Measurements from ENCODE around the gene KLHL29. TPM values are rescaled to one million over a fixed set of nuclear protein-coding genes. Genes with fewer than 3 reads are reported as not detected.

Gene KLHL29
- polyA plus RNA-seq, 6 donors from 2014 or later = 0.08 to 0.50 (median 0.28) TPM; not detected in 2

GRCh38 chr2:23377771-23378170, 7.2 kb upstream of the KLHL29 start:
- H3K9me3 Mint-ChIP-seq = peaks cover 0 to 6% (median 3%) of the 10 kb centered on the region in 7 donors
- no peaks in the 10 kb centered on the region for H3K36me3 Mint-ChIP-seq
- DNase-seq (no peak), ATAC-seq (ENCODE audit: low read depth in 2 of 2) (no peak)
- no peak overlapping the region for H3K27ac Mint-ChIP-seq
- peaks cover 19 to 54% (median 46%) of the 10 kb centered on the region in 3 donors for H3K27me3 Mint-ChIP-seq
- no peak overlapping the region for H3K4me3 Mint-ChIP-seq
- peaks cover 10 to 27% (median 15%) of the 10 kb centered on the region in 3 donors for H3K4me1 Mint-ChIP-seq

- peaks cover 0 to 8% (median 2%) of the 10 kb centered on the region in 7 donors for H3K9me3 Mint-ChIP-seq
- H3K4me3 Mint-ChIP-seq = no peak overlapping the region
- peaks cover 10 to 27% (median 15%) of the 10 kb centered on the region in 3 donors for H3K4me1 Mint-ChIP-seq
- H3K27ac Mint-ChIP-seq = no peak overlapping the region
- peaks cover 22 to 60% (median 52%) of the 10 kb centered on the region in 3 donors for H3K27me3 Mint-ChIP-seq
- no peaks in the 10 kb centered on the region for H3K36me3 Mint-ChIP-seq
- ATAC-seq (ENCODE audit: low read depth in 2 of 2) (no peak), DNase-seq (no peak)
These were observed 6.5 kb upstream of the KLHL29 start for GRCh38 chr2:23378496-23378895.

- ATAC-seq (ENCODE audit: low read depth in 2 of 2) = no peak
- peaks cover 26 to 61% (median 52%) of the 10 kb centered on the region in 3 donors for H3K27me3 Mint-ChIP-seq
- H3K4me1 Mint-ChIP-seq = peaks cover 13 to 30% (median 18%) of the 10 kb centered on the region in 3 donors
- no peak overlapping the region for H3K27ac Mint-ChIP-seq
- H3K36me3 Mint-ChIP-seq = peaks cover 0 to 4% of the 10 kb centered on the region in 2 donors
- no peak for DNase-seq
- H3K4me3 Mint-ChIP-seq = no peak overlapping the region
- H3K9me3 Mint-ChIP-seq = peaks cover 0 to 8% (median 2%) of the 10 kb centered on the region in 7 donors
These were observed 5.7 kb upstream of the KLHL29 start for GRCh38 chr2:23379220-23379695.

GRCh38 chr2:23380562-23381065, 4.4 kb upstream of the KLHL29 start:
- Mint-ChIP-seq H3K4me1 (peaks cover 17 to 34% (median 21%) of the 10 kb centered on the region in 3 donors), H3K36me3 (peaks cover 0 to 8% of the 10 kb centered on the region in 2 donors), H3K4me3 (peak overlapping the region; percentile 9 to 83 (median 57)), H3K27ac (peak overlapping the region in 5 of 6 donors; percentile 36 to 95 (median 71)), H3K9me3 (peaks cover 0 to 8% (median 0%) of the 10 kb centered on the region in 7 donors), H3K27me3 (peaks cover 29 to 53% (median 43%) of the 10 kb centered on the region in 3 donors)
- peak; percentile 16 to 37 for ATAC-seq (ENCODE audit: low read depth in 2 of 2)
- no peak for DNase-seq

GRCh38 chr2:23381084-23381483, 3.9 kb upstream of the KLHL29 start:
- Mint-ChIP-seq H3K36me3 (peaks cover 0 to 8% of the 10 kb centered on the region in 2 donors), H3K27ac (peak overlapping the region in 3 of 6 donors; percentile 43 to 95 (median 71)), H3K27me3 (peaks cover 26 to 51% (median 44%) of the 10 kb centered on the region in 3 donors), H3K4me3 (peak overlapping the region; percentile 9 to 83 (median 57)), H3K4me1 (peaks cover 18 to 34% (median 21%) of the 10 kb centered on the region in 3 donors), H3K9me3 (peaks cover 0 to 8% (median 0%) of the 10 kb centered on the region in 7 donors)
- DNase-seq (no peak), ATAC-seq (ENCODE audit: low read depth in 2 of 2) (no peak)

GRCh38 chr2:23381485-23381884, 3.5 kb upstream of the KLHL29 start:
- peaks cover 22 to 37% (median 25%) of the 10 kb centered on the region in 3 donors for H3K4me1 Mint-ChIP-seq
- H3K36me3 Mint-ChIP-seq = peaks cover 0 to 8% of the 10 kb centered on the region in 2 donors
- peaks cover 0 to 5% (median 0%) of the 10 kb centered on the region in 7 donors for H3K9me3 Mint-ChIP-seq
- ATAC-seq (ENCODE audit: low read depth in 2 of 2) (no peak), DNase-seq (no peak)
- peak overlapping the region in 2 of 6 donors; percentile 1 to 71 for H3K27ac Mint-ChIP-seq
- H3K4me3 Mint-ChIP-seq = peak overlapping the region in 2 of 8 donors; percentile 5 to 9
- peaks cover 30 to 51% (median 44%) of the 10 kb centered on the region in 3 donors for H3K27me3 Mint-ChIP-seq

GRCh38 chr2:23383100-23383499, 1.9 kb upstream of the KLHL29 start:
- Mint-ChIP-seq H3K27me3 (peaks cover 38 to 52% (median 49%) of the 10 kb centered on the region in 3 donors), H3K4me1 (peaks cover 23 to 41% (median 26%) of the 10 kb centered on the region in 3 donors), H3K36me3 (peaks cover 0 to 8% of the 10 kb centered on the region in 2 donors), H3K27ac (peak overlapping the region in 1 of 6 donors; percentile 49), H3K9me3 (peaks cover 0 to 5% (median 0%) of the 10 kb centered on the region in 7 donors), H3K4me3 (peak overlapping the region in 4 of 8 donors; percentile 19 to 94 (median 72))
- ATAC-seq (ENCODE audit: low read depth in 2 of 2) = no peak
- no peak for DNase-seq

- no peak for DNase-seq
- Mint-ChIP-seq H3K4me1 (peaks cover 21 to 31% (median 24%) of the 10 kb centered on the region in 3 donors), H3K36me3 (peaks cover 0 to 8% of the 10 kb centered on the region in 2 donors), H3K9me3 (peaks cover 0 to 5% (median 0%) of the 10 kb centered on the region in 7 donors), H3K4me3 (peak overlapping the region in 3 of 8 donors; percentile 49 to 78 (median 74)), H3K27ac (no peak overlapping the region), H3K27me3 (peaks cover 56 to 73% (median 69%) of the 10 kb centered on the region in 3 donors)
- ATAC-seq (ENCODE audit: low read depth in 2 of 2) = peak; percentile 50 to 52
These were observed 370 bp downstream of the KLHL29 start for GRCh38 chr2:23385351-23385747.

GRCh38 chr2:23385748-23386338, 864 bp downstream of the KLHL29 start:
- peak; percentile 12 to 13 for ATAC-seq (ENCODE audit: low read depth in 2 of 2)
- H3K27ac Mint-ChIP-seq = no peak overlapping the region
- peaks cover 0 to 5% (median 0%) of the 10 kb centered on the region in 7 donors for H3K9me3 Mint-ChIP-seq
- peaks cover 16 to 30% (median 19%) of the 10 kb centered on the region in 3 donors for H3K4me1 Mint-ChIP-seq
- peaks cover 0 to 8% of the 10 kb centered on the region in 2 donors for H3K36me3 Mint-ChIP-seq
- H3K4me3 Mint-ChIP-seq = peak overlapping the region; percentile 66 to 91 (median 84)
- no peak for DNase-seq
- H3K27me3 Mint-ChIP-seq = peaks cover 55 to 72% (median 67%) of the 10 kb centered on the region in 3 donors

GRCh38 chr2:23386339-23387220, 1.6 kb downstream of the KLHL29 start:
- peak overlapping the region in 1 of 6 donors; percentile 38 for H3K27ac Mint-ChIP-seq
- peaks cover 11 to 25% (median 13%) of the 10 kb centered on the region in 3 donors for H3K4me1 Mint-ChIP-seq
- H3K36me3 Mint-ChIP-seq = peaks cover 0 to 8% of the 10 kb centered on the region in 2 donors
- no peak for DNase-seq
- ATAC-seq (ENCODE audit: low read depth in 2 of 2) = peak; percentile 11 to 16
- H3K9me3 Mint-ChIP-seq = peaks cover 0 to 5% (median 0%) of the 10 kb centered on the region in 7 donors
- peak overlapping the region; percentile 66 to 91 (median 84) for H3K4me3 Mint-ChIP-seq
- H3K27me3 Mint-ChIP-seq = peaks cover 53 to 75% (median 71%) of the 10 kb centered on the region in 3 donors

- peaks cover 0 to 8% of the 10 kb centered on the region in 2 donors for H3K36me3 Mint-ChIP-seq
- peaks cover 57 to 78% (median 74%) of the 10 kb centered on the region in 3 donors for H3K27me3 Mint-ChIP-seq
- H3K4me3 Mint-ChIP-seq = peak overlapping the region; percentile 64 to 87 (median 80)
- DNase-seq (no peak), ATAC-seq (ENCODE audit: low read depth in 2 of 2) (no peak)
- H3K27ac Mint-ChIP-seq = peak overlapping the region in 1 of 6 donors; percentile 38
- peaks cover 0 to 4% (median 0%) of the 10 kb centered on the region in 7 donors for H3K9me3 Mint-ChIP-seq
- peaks cover 10 to 20% (median 13%) of the 10 kb centered on the region in 3 donors for H3K4me1 Mint-ChIP-seq
These were observed 2.2 kb downstream of the KLHL29 start for GRCh38 chr2:23387221-23387550.

- peaks cover 61 to 74% (median 68%) of the 10 kb centered on the region in 3 donors for H3K27me3 Mint-ChIP-seq
- H3K27ac Mint-ChIP-seq = no peak overlapping the region
- peak overlapping the region in 3 of 8 donors; percentile 9 to 78 (median 76) for H3K4me3 Mint-ChIP-seq
- peaks cover 0 to 8% of the 10 kb centered on the region in 2 donors for H3K36me3 Mint-ChIP-seq
- ATAC-seq (ENCODE audit: low read depth in 2 of 2) = no peak
- DNase-seq = no peak
- H3K9me3 Mint-ChIP-seq = peaks cover 0 to 2% (median 0%) of the 10 kb centered on the region in 7 donors
- peaks cover 10 to 20% (median 13%) of the 10 kb centered on the region in 3 donors for H3K4me1 Mint-ChIP-seq
These were observed 2.9 kb downstream of the KLHL29 start for GRCh38 chr2:23387845-23388244.
